H1 (cell line): ENCODE measurements around the gene LIPC. TPM values are rescaled to one million over a fixed set of nuclear protein-coding genes. Genes with fewer than 3 reads are reported as not detected.

Source experiments
- CTCF ChIA-PET: fragments of 300-600 bp; sonication (Branson Sonifier 250); formaldehyde crosslinking; loops from one replicate; lab custom pipeline; 2021; ENCODE audit not compliant: partially characterized antibody; lab: Charles Lee
- POLR2A ChIA-PET: fragments of 300-600 bp; sonication (Branson Sonifier 250); formaldehyde crosslinking; loops from one replicate; lab custom pipeline; 2021; ENCODE audit warnings: inconsistent platforms; ENCODE audit not compliant: partially characterized antibody; lab: Charles Lee
- DNase-seq, 2 experiments: peaks; one replicate each; pipeline versions ENCODE4 v3.0.0 to v3.0.0-alpha.2; 2010 to 2022; ENCODE audit warnings: low spot score in 2 of 2, low read depth in 1 of 2, mixed read lengths in 1 of 2
- FAIRE-seq: peaks from 2 replicates; lab custom pipeline; 2011; peaks lifted over from hg19 to GRCh38; lab: Jason Lieb, UNC
- H2AFZ ChIP-seq: 2 replicates; pipeline ENCODE4 v1.8.1; 2012; ENCODE audit warnings: low read length, inconsistent platforms
- H2AK5ac ChIP-seq: 2 replicates; pipeline ENCODE4 v1.6.1; 2013; ENCODE audit warnings: low read depth, low read length
- H2BK120ac ChIP-seq: replicated peaks from 2 replicates; pipeline ENCODE3; 2013; ENCODE audit warnings: low read depth, low read length, inconsistent platforms
- H2BK12ac ChIP-seq: 2 replicates; pipeline ENCODE4 v1.6.1; 2013; ENCODE audit warnings: low read depth, low read length
- H2BK15ac ChIP-seq: 2 replicates; pipeline ENCODE4 v1.6.1; 2013; ENCODE audit warnings: low read length
- H2BK20ac ChIP-seq: 2 replicates; pipeline ENCODE4 v1.6.1; 2013; ENCODE audit warnings: low read length
- H2BK5ac ChIP-seq: 2 replicates; pipeline ENCODE4 v1.6.1; 2013; ENCODE audit warnings: low read depth, low read length
- H3K14ac ChIP-seq: 2 replicates; pipeline ENCODE4 v1.6.1; 2013; ENCODE audit warnings: inconsistent platforms; ENCODE audit not compliant: insufficient read length
- H3K18ac ChIP-seq: 2 replicates; pipeline ENCODE4 v1.6.1; 2013; ENCODE audit warnings: low read length; ENCODE audit errors: extremely low read depth
- H3K23ac ChIP-seq: 2 replicates; pipeline ENCODE4 v1.6.1; 2013; ENCODE audit warnings: inconsistent platforms; ENCODE audit not compliant: insufficient read length
- H3K23me2 ChIP-seq: 2 replicates; pipeline ENCODE4 v1.6.1; 2013; ENCODE audit warnings: low read depth, low read length
- H3K27ac ChIP-seq: 2 replicates; pipeline ENCODE4 v1.6.1; 2011; ENCODE audit warnings: low read depth, low read length, inconsistent platforms
- H3K27me3 ChIP-seq, 4 experiments: replicated peaks in 1 of 4; 1 replicate in 1 of 4; 2 replicates in 3 of 4; pipeline versions ENCODE4 v1.6.1 to v1.8.1; 2011 to 2013; ENCODE audit warnings: low read length in 3 of 4, mild to moderate bottlenecking in 3 of 4, inconsistent platforms in 2 of 4, mixed read lengths in 2 of 4, moderate library complexity in 1 of 4; ENCODE audit not compliant: control insufficient read depth in 3 of 4, insufficient read depth in 3 of 4; ENCODE audit errors: extremely low read depth in 1 of 4
- H3K36me3 ChIP-seq, 4 experiments: 2 replicates each; pipeline versions ENCODE4 v1.6.1 to v1.8.1; 2011 to 2013; ENCODE audit warnings: mild to moderate bottlenecking in 4 of 4, low read length in 3 of 4, moderate library complexity in 2 of 4, control low read depth in 1 of 4, inconsistent platforms in 1 of 4; ENCODE audit not compliant: insufficient read depth in 4 of 4, control insufficient read depth in 2 of 4
- H3K4ac ChIP-seq: replicated peaks from 2 replicates; pipeline ENCODE3; 2013; ENCODE audit warnings: low read length, low read depth, mixed read lengths, inconsistent platforms; ENCODE audit not compliant: insufficient read length
- H3K4me1 ChIP-seq, 4 experiments: replicated peaks in 1 of 4; 1 replicate in 1 of 4; 2 replicates in 3 of 4; pipeline versions ENCODE4 v1.6.1 to v1.8.1; 2011 to 2013; ENCODE audit warnings: low read length in 3 of 4, inconsistent platforms in 2 of 4, mixed read lengths in 1 of 4; ENCODE audit not compliant: insufficient read depth in 4 of 4, control insufficient read depth in 3 of 4
- H3K4me2 ChIP-seq, 2 experiments: 2 replicates each; pipeline versions ENCODE4 v1.6.1 to v1.8.1; 2011 to 2013; ENCODE audit warnings: low read depth in 2 of 2, low read length in 2 of 2, control low read depth in 1 of 2, inconsistent platforms in 1 of 2, mild to moderate bottlenecking in 1 of 2; ENCODE audit not compliant: insufficient read depth in 1 of 2
- H3K4me3 ChIP-seq, 4 experiments: fragments of 200-600, 300-600 bp in 1 of 4; sonication (generic), shearing (Covaris generic), sonication (Bioruptor Twin) in 1 of 4; 2 replicates each; pipeline versions ENCODE4 v1.5.1 to v1.8.1; 2011 to 2016; ENCODE audit warnings: low read length in 4 of 4, low read depth in 3 of 4, control low read depth in 2 of 4, inconsistent platforms in 2 of 4, mild to moderate bottlenecking in 2 of 4, mixed read lengths in 1 of 4, moderate library complexity in 1 of 4; ENCODE audit not compliant: insufficient read depth in 2 of 4; ENCODE audit errors: extremely low read depth in 1 of 4
- H3K56ac ChIP-seq: replicated peaks from 2 replicates; pipeline ENCODE3; 2013; ENCODE audit warnings: low read depth, mild to moderate bottlenecking, mixed read lengths, low read length, inconsistent platforms; ENCODE audit not compliant: insufficient read length
- H3K79me1 ChIP-seq: 2 replicates; pipeline ENCODE4 v1.6.1; 2013; ENCODE audit warnings: low read depth, low read length, control low read depth
- H3K79me2 ChIP-seq, 2 experiments: 2 replicates each; pipeline versions ENCODE4 v1.6.1 to v1.8.1; 2012 to 2013; ENCODE audit warnings: low read length in 2 of 2, mild to moderate bottlenecking in 2 of 2, inconsistent platforms in 1 of 2; ENCODE audit not compliant: insufficient read depth in 2 of 2, control insufficient read depth in 1 of 2
- H3K9ac ChIP-seq, 4 experiments: replicated peaks in 1 of 4; 1 replicate in 1 of 4; 2 replicates in 3 of 4; pipeline versions ENCODE4 v1.6.1 to v1.8.1; 2011 to 2013; ENCODE audit warnings: low read depth in 3 of 4, low read length in 3 of 4, control low read depth in 2 of 4, mild to moderate bottlenecking in 2 of 4, moderate library complexity in 2 of 4, inconsistent platforms in 1 of 4; ENCODE audit errors: extremely low read depth in 1 of 4
- H3K9me3 ChIP-seq, 2 experiments: 2 replicates each; pipeline versions ENCODE4 v1.6.1 to v1.8.1; 2012 to 2013; ENCODE audit warnings: mild to moderate bottlenecking in 2 of 2, moderate library complexity in 2 of 2, control low read depth in 1 of 2, inconsistent platforms in 1 of 2, low read depth in 1 of 2, low read length in 1 of 2, mixed read lengths in 1 of 2; ENCODE audit not compliant: insufficient read depth in 2 of 2
- H4K20me1 ChIP-seq, 2 experiments: replicated peaks in 1 of 2; 2 replicates each; pipeline versions ENCODE3 to v1.8.1; 2011 to 2013; ENCODE audit warnings: inconsistent platforms in 2 of 2, low read length in 2 of 2, mild to moderate bottlenecking in 1 of 2; ENCODE audit not compliant: insufficient read depth in 2 of 2, control insufficient read depth in 1 of 2
- H4K5ac ChIP-seq: 2 replicates; pipeline ENCODE4 v1.6.1; 2013; ENCODE audit warnings: low read length, low read depth, mixed read lengths, inconsistent platforms; ENCODE audit not compliant: insufficient read length
- H4K8ac ChIP-seq: 2 replicates; pipeline ENCODE4 v1.8.0; 2013; ENCODE audit warnings: mild to moderate bottlenecking, moderate library complexity, low read length, inconsistent platforms; ENCODE audit not compliant: insufficient read depth; ENCODE audit errors: extremely low read depth
- H4K91ac ChIP-seq: replicated peaks from 2 replicates; pipeline ENCODE3; 2013; ENCODE audit warnings: low read length, mixed read lengths, inconsistent platforms; ENCODE audit not compliant: insufficient read length
- CBX8 ChIP-seq: fragments of 300-800, 300-1000 bp; sonication (generic); IDR thresholded peaks from 2 replicates; pipeline ENCODE4 v1.7.1; 2016; ENCODE audit warnings: low read depth, low read length, borderline replicate concordance
- CTBP2 ChIP-seq: IDR thresholded peaks from 2 replicates; pipeline ENCODE4 v1.7.0; 2011; ENCODE audit warnings: borderline replicate concordance, mild to moderate bottlenecking, moderate library complexity, mixed read lengths, low read length; ENCODE audit not compliant: insufficient read depth, insufficient read length
- GTF2F1 ChIP-seq: IDR thresholded peaks from 2 replicates; pipeline ENCODE4 v1.6.1; 2012; ENCODE audit warnings: low read depth, low read length, improper control_type of control experiment, borderline replicate concordance
- HDAC2 ChIP-seq, 2 experiments: fragments of 300-600 bp in 1 of 2; sonication (generic) in 1 of 2; IDR thresholded peaks; 2 replicates each; pipeline ENCODE4 v1.6.1; 2011 to 2012; ENCODE audit warnings: low read depth in 2 of 2, low read length in 2 of 2, mild to moderate bottlenecking in 2 of 2, moderate library complexity in 2 of 2, borderline replicate concordance in 1 of 2, inconsistent platforms in 1 of 2
- JUND ChIP-seq: IDR thresholded peaks from 2 replicates; pipeline ENCODE4 v1.6.1; 2011; ENCODE audit warnings: mild to moderate bottlenecking, improper control_type of control experiment, low read length
- SP1 ChIP-seq: IDR thresholded peaks from 2 replicates; pipeline ENCODE4 v1.6.1; 2011; ENCODE audit warnings: low read depth, low read length
- SP2 ChIP-seq: IDR thresholded peaks from 2 replicates; pipeline ENCODE4 v1.6.1; 2012; ENCODE audit warnings: mild to moderate bottlenecking, low read length, inconsistent platforms
- TAF1 ChIP-seq: IDR thresholded peaks from 2 replicates; pipeline ENCODE4 v1.6.1; 2011; ENCODE audit warnings: mild to moderate bottlenecking, low read depth, low read length
- TBP ChIP-seq: IDR thresholded peaks from 2 replicates; pipeline ENCODE4 v1.6.1; 2011; ENCODE audit warnings: low read depth, low read length, improper control_type of control experiment
- WGBS, 2 experiments: shearing (Covaris generic) in 1 of 2; methylation state at CpG; one replicate each; pipeline versions ENCODE4 v1.1.6 to v1.1.7; 2013 to 2015; ENCODE audit warnings: low lambda C conversion rate in 2 of 2, mixed read lengths in 2 of 2, inconsistent platforms in 1 of 2, low coverage in 1 of 2, missing lambda C conversion rate in 1 of 2; ENCODE audit not compliant: insufficient replicate concordance in 2 of 2, insufficient coverage in 1 of 2, insufficient read length in 1 of 2; ENCODE audit errors: extremely low coverage in 1 of 2, missing lambda C conversion rate in 1 of 2; 5-methylcytosine and 5-hydroxymethylcytosine counted together
- polyA plus RNA-seq, 7 experiments: library from polyadenylated mRNA; depleted of rRNA in 3 of 7; stranded (reverse) in 5 of 7; unstranded in 2 of 7; fragments of >200 nt in 5 of 7; fragments of 200-250 nt in 2 of 7; gene quantifications; 1 replicate in 5 of 7; 2 replicates in 1 of 7; 4 replicates in 1 of 7; pipeline versions ENCODE4 v1.2.1 to v1.2.3, GENCODE V29; 2011 to 2013; ENCODE audit warnings: missing spikeins in 2 of 7, mixed read lengths in 2 of 7
- total RNA-seq: library from RNA; stranded (reverse); fragmentation: NEBNext Ultra II Directional; extraction: Animal tissue kit (Norgen Biotek cat#: 25700); gene quantifications from 2 replicates; pipeline ENCODE4 v1.2.1, GENCODE V29; 2021

The LIPC gene
- total and polyA plus RNA-seq, 2 of the 8 experiments (the other 6 are each of a cell fraction or from before 2014, with no cell fraction given), result not detected

- Histone ChIP-seq H3K27ac (no peak overlapping the region), H2BK20ac (no peak overlapping the region), H3K23ac (no peak overlapping the region), H3K4me3 (no peak overlapping the region), H3K4ac (no peak overlapping the region), H2BK5ac (no peak overlapping the region), H3K4me1 (peaks cover 8 to 15% (median 11%) of the 10 kb centered on the region in 4 experiments), H4K20me1 (no peaks in the 10 kb centered on the region), H2AK5ac (no peak overlapping the region), H2BK12ac (no peak overlapping the region), H3K9ac (no peak overlapping the region), H4K8ac (no peak overlapping the region), H3K14ac (no peak overlapping the region), H2BK15ac (no peak overlapping the region), H3K9me3 (no peaks in the 10 kb centered on the region), H3K79me2 (no peaks in the 10 kb centered on the region), H3K79me1 (no peaks in the 10 kb centered on the region), H4K91ac (no peak overlapping the region), H2AFZ (no peak overlapping the region), H3K23me2 (no peaks in the 10 kb centered on the region), H3K18ac (no peak overlapping the region), H4K5ac (no peak overlapping the region), H3K27me3 (no peaks in the 10 kb centered on the region), H3K56ac (no peak overlapping the region), H3K36me3 (no peaks in the 10 kb centered on the region), H2BK120ac (no peak overlapping the region), H3K4me2 (no peak overlapping the region)
- WGBS, 2 experiments, result 83% methylated on average over 9 of the region's 9 CpGs; no CpG with 5 or more reads in 1 of the 2 experiments
- POLR2A ChIA-PET, result no interaction called here
- CTCF ChIA-PET, result interaction anchor here (1.5 to 1.6 kb wide), 2 partner anchors 132 to 172 kb away, joined by 3 to 9 read pairs; no protein-coding TSS in a partner anchor
- DNase-seq, result no peak
- TF ChIP-seq HDAC2 (IDR thresholded peaks at IDR 0.05; ENCODE audit: borderline replicate concordance in 1 of 2, low read depth in 2 of 2, low read length in 2 of 2) (no peak), SP2 (no peak), JUND (no peak), CTBP2 (no peak), CBX8 (no peak), TAF1 (no peak), TBP (no peak), SP1 (no peak), GTF2F1 (no peak)
- FAIRE-seq, result no peak
Observed at GRCh38 chr15:58441376-58442070, 9.7 kb downstream of the LIPC start.
